GM12891 (cell line): ENCODE measurements around the gene HNRNPLL.

Experiments
- POLR2A ChIP-seq: IDR thresholded peaks from 2 replicates; pipeline ENCODE4 v1.6.1; 2011; ENCODE audit warnings: low read depth, low read length, control low read depth
- POLR2AphosphoS5 ChIP-seq: IDR thresholded peaks from 2 replicates; pipeline ENCODE4 v1.6.1; 2011; ENCODE audit warnings: low read depth, low read length, control low read depth

- TF ChIP-seq POLR2AphosphoS5: no peak
- no peak for TF ChIP-seq POLR2A
Measured at GRCh38 chr2:38529208-38529607, 73.5 kb downstream of the HNRNPLL start.
